A549 (cell line): ENCODE data around the gene CLDN7. TPM values are rescaled to one million over a fixed set of nuclear protein-coding genes. Genes with fewer than 3 reads are reported as not detected.

ENCODE experiments used
- ATAC-seq, 2 experiments: fragments of 200-7000 bp in 1 of 2; fragments of >200 bp in 1 of 2; cut with Nextera tagmentation in 1 of 2; cut with Tn5 transposase in 1 of 2; 3 replicates each; pipeline versions ENCODE4 v1.8.0 to v1.9.1; 2018 to 2020; ENCODE audit warnings: mild to moderate bottlenecking in 1 of 2, moderate library complexity in 1 of 2
- CTCF ChIA-PET: fragments of 300-600 bp; sonication (Branson Sonifier 250); formaldehyde crosslinking; extraction: SDS; loops from one replicate; lab custom pipeline; 2021; ENCODE audit warnings: antibody characterized with exemption, inconsistent platforms; lab: Yijun Ruan, JAX
- POLR2A ChIA-PET: fragments of 350-600 bp; formaldehyde crosslinking; extraction: SDS; loops from one replicate; lab custom pipeline; 2021; ENCODE audit warnings: antibody characterized with exemption, inconsistent platforms; lab: Yijun Ruan, JAX
- DNase-seq, 2 experiments: peaks; one replicate each; pipeline versions ENCODE4 v3.0.0 to v3.0.0-alpha.2; 2011 to 2016; ENCODE audit warnings: low read depth in 1 of 2, low spot score in 1 of 2
- FAIRE-seq: peaks from 2 replicates; lab custom pipeline; 2011; peaks lifted over from hg19 to GRCh38; lab: Jason Lieb, UNC
- H3K27ac ChIP-seq, 2 experiments: fragments of >200 bp; sonication (Bioruptor Twin); formaldehyde crosslinking; 3 replicates each; pipeline ENCODE4 v1.5.1; 2016 to 2017
- H3K4me1 ChIP-seq: fragments of >200 bp; sonication (Bioruptor Twin); formaldehyde crosslinking; 3 replicates; pipeline ENCODE4 v1.6.1; 2016
- H3K4me2 ChIP-seq: fragments of >200 bp; sonication (Bioruptor Twin); formaldehyde crosslinking; 3 replicates; pipeline ENCODE4 v1.6.1; 2016
- H3K4me3 ChIP-seq: fragments of >200 bp; sonication (Bioruptor Twin); formaldehyde crosslinking; 3 replicates; pipeline ENCODE4 v1.5.1; 2016
- H3K9me3 ChIP-seq: fragments of >200 bp; sonication (Bioruptor Twin); formaldehyde crosslinking; 3 replicates; pipeline ENCODE4 v1.6.1; 2016
- CBX2 ChIP-seq: fragments of 200-600 bp; sonication (generic); IDR thresholded peaks from 2 replicates; pipeline ENCODE4 v1.6.1; 2016; ENCODE audit warnings: low read depth, mild to moderate bottlenecking, borderline replicate concordance
- CEBPB ChIP-seq, 2 experiments: fragments of >200 bp in 1 of 2; sonication (Bioruptor Twin) in 1 of 2; formaldehyde crosslinking in 1 of 2; IDR thresholded peaks; 2 replicates each; pipeline ENCODE4 v1.6.1; 2012 to 2016
- CHD4 ChIP-seq: fragments of 200-600 bp; sonication (generic); IDR thresholded peaks from 2 replicates; pipeline ENCODE4 v1.6.1; 2016; ENCODE audit warnings: antibody characterized with exemption, mild to moderate bottlenecking, borderline replicate concordance
- ESRRA ChIP-seq: fragments of 150-350 bp; IDR thresholded peaks from 2 replicates; pipeline ENCODE4 v1.6.1; 2014; ENCODE audit warnings: mild to moderate bottlenecking, low read length, borderline replicate concordance
- FOXS1 ChIP-seq: fragments of 250-450 bp; sonication (Bioruptor Pico); IDR thresholded peaks from 2 replicates; pipeline ENCODE4 v1.5.0; 2020; ENCODE audit warnings: mild to moderate bottlenecking, moderate library complexity
- HDAC2 ChIP-seq: fragments of 200-600 bp; sonication (generic); IDR thresholded peaks from 2 replicates; pipeline ENCODE4 v1.6.1; 2016
- HOXB5 ChIP-seq: fragments of 250-450 bp; sonication (Bioruptor Pico); IDR thresholded peaks from 2 replicates; pipeline ENCODE4 v1.5.0; 2020; ENCODE audit warnings: mild to moderate bottlenecking, moderate library complexity
- JUN ChIP-seq, 2 experiments: fragments of >200 bp; sonication (Bioruptor Twin); formaldehyde crosslinking; IDR thresholded peaks; 2 replicates in 1 of 2; 3 replicates in 1 of 2; pipeline ENCODE4 v1.6.1; 2016 to 2017
- KDM1A ChIP-seq: fragments of 200-600 bp; sonication (generic); IDR thresholded peaks from 2 replicates; pipeline ENCODE4 v1.6.1; 2016; ENCODE audit warnings: low read depth, mild to moderate bottlenecking
- KDM5A ChIP-seq: fragments of 200-600 bp; sonication (generic); IDR thresholded peaks from 2 replicates; pipeline ENCODE4 v1.6.1; 2016; ENCODE audit warnings: antibody characterized with exemption, mild to moderate bottlenecking
- MAFK ChIP-seq: fragments of 450-650 bp; IDR thresholded peaks from 2 replicates; pipeline ENCODE4 v1.6.1; 2014; ENCODE audit not compliant: partially characterized antibody
- MAZ ChIP-seq: fragments of 150-350 bp; IDR thresholded peaks from 2 replicates; pipeline ENCODE4 v1.6.1; 2014; ENCODE audit warnings: antibody characterized with exemption, low read depth, low read length, borderline replicate concordance
- MYC ChIP-seq: IDR thresholded peaks from 2 replicates; pipeline ENCODE4 v1.6.1; 2012; ENCODE audit warnings: mild to moderate bottlenecking, inconsistent platforms, low read length, improper control_type of control experiment, borderline replicate concordance
- NPAS2 ChIP-seq: fragments of 250-450 bp; sonication (Bioruptor Pico); IDR thresholded peaks from 2 replicates; pipeline ENCODE4 v1.8.0; 2022; ENCODE audit warnings: mild to moderate bottlenecking, moderate library complexity, borderline replicate concordance
- POLR2A ChIP-seq: IDR thresholded peaks from 2 replicates; pipeline ENCODE4 v1.6.1; 2012; ENCODE audit warnings: mild to moderate bottlenecking, low read length
- POLR2AphosphoS2 ChIP-seq: conservative IDR thresholded peaks from 2 replicates; pipeline ENCODE4 v1.6.1; 2012; ENCODE audit warnings: low read length, improper control_type of control experiment, inconsistent platforms
- RAD21 ChIP-seq, 2 experiments: fragments of >200 bp in 1 of 2; sonication (Bioruptor Twin) in 1 of 2; formaldehyde crosslinking in 1 of 2; IDR thresholded peaks in 1 of 2; conservative IDR thresholded peaks in 1 of 2; 2 replicates in 1 of 2; 3 replicates in 1 of 2; pipeline ENCODE4 v1.6.1; 2012 to 2018; ENCODE audit warnings: inconsistent platforms in 1 of 2
- RFX5 ChIP-seq: fragments of 450-650 bp; IDR thresholded peaks from 2 replicates; pipeline ENCODE4 v1.7.1; 2014; ENCODE audit warnings: antibody characterized with exemption, mild to moderate bottlenecking, moderate library complexity
- RNF2 ChIP-seq: fragments of 200-600 bp; sonication (generic); IDR thresholded peaks from 2 replicates; pipeline ENCODE4 v1.6.1; 2016; ENCODE audit warnings: low read depth, mild to moderate bottlenecking, antibody characterized with exemption, moderate library complexity, borderline replicate concordance
- SREBF2 ChIP-seq: fragments of 450-650 bp; IDR thresholded peaks from 2 replicates; pipeline ENCODE4 v1.6.1; 2014; ENCODE audit warnings: mild to moderate bottlenecking, moderate library complexity
- ZC3H11A ChIP-seq: fragments of 450-650 bp; IDR thresholded peaks from 2 replicates; pipeline ENCODE4 v1.6.1; 2014; ENCODE audit warnings: antibody characterized with exemption, mild to moderate bottlenecking
- ZFP36 ChIP-seq: fragments of 450-650 bp; IDR thresholded peaks from 2 replicates; pipeline ENCODE4 v1.6.1; 2014; ENCODE audit warnings: borderline replicate concordance; ENCODE audit not compliant: partially characterized antibody
- ZNF302 ChIP-seq: fragments of 250-450 bp; sonication (Bioruptor Pico); IDR thresholded peaks from 2 replicates; pipeline ENCODE4 v1.9.0; 2021; ENCODE audit warnings: inconsistent platforms, mild to moderate bottlenecking, moderate library complexity
- WGBS: methylation state at CpG from one replicate; pipeline ENCODE4 v1.1.6; 2017; ENCODE audit errors: missing lambda C conversion rate; 5-methylcytosine and 5-hydroxymethylcytosine counted together
- polyA plus RNA-seq, 4 experiments: library from polyadenylated mRNA; depleted of rRNA in 3 of 4; stranded (reverse); fragments of >200 nt; fragmentation: RNase III in 1 of 4; extraction: RNeasy Plus Mini Kit Qiagen cat#74134 plus additional on column Dnase treatment in 1 of 4; gene quantifications; 2 replicates in 3 of 4; 3 replicates in 1 of 4; pipeline ENCODE4 v1.2.3, GENCODE V29; 2011 to 2017
- TF ChIP-seq, protein P1 (sequence below): fragments of 200-600 bp; sonication (generic); IDR thresholded peaks from 2 replicates; pipeline ENCODE4 v1.6.1; 2016; ENCODE audit warnings: antibody characterized with exemption, mild to moderate bottlenecking, moderate library complexity
- TF ChIP-seq, protein P2 (sequence below): fragments of >200 bp; sonication (Bioruptor Twin); formaldehyde crosslinking; IDR thresholded peaks from 2 replicates; pipeline ENCODE4 v1.6.1; 2016

CLDN7 gene
- polyA plus RNA-seq, 2 of the 4 experiments (the other 2 are of a cell fraction), result 0.97 to 4.2 TPM

DNA sequence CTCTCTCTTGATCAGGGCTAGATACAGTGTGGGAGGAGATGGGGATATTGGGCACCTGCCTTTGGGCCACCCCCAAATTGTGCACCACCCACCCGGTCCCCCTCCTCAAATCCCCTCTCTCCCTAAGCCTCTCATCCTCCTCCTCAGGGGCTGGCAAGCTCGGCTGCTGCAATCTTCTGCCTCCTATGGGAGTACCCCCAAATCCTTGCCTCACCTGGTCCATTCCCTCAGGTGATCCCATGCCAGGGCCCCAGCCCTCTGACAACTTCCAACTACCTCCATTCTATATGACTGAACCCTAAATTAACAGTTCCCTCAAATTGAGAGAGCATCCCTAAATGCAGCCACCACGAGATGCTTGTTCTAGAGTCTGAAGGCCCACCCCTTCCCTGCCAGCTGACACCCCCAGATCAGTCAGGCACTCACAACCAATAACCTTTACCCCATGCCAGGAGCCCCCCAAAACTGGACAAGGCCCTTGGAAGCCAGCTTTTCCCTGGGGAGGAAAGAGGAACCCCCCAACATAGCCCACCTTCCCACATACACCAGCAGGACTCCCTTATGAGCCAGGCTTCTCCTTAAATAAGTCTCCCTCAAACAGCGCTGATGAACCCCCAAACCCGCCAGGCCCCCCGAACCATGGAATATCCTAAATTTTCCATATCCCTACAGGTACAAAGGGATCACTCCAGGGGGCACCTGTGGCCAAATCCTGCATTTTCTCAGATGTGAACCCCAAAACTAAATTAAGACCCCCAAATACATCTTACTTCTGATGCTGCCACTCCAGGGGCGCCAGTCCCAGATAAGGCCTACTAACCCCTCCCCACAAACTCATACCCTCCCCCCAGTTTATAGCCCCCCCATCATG is 45.8 kb downstream of the CLDN7 start:
- TF ChIP-seq POLR2A (no peak), HDAC2 (0 out of 2 replicates have a peak, but pooled peaks have one; percentile 45), HOXB5 (CRISPR knock-in tag) (no peak), JUN (IDR thresholded peaks at IDR 0.05) (no peak), POLR2AphosphoS2 (0 out of 2 replicates have a peak, but pooled peaks have one; percentile 29), MAFK (no peak), SREBF2 (no peak), RAD21 (conservative IDR thresholded peaks at IDR 0.05 in 1 of 2, IDR thresholded peaks at IDR 0.05 in 1 of 2) (no peak), KDM1A (no peak), CHD4 (peak; percentile 29; the same call in 1 of the 2 replicates), NPAS2 (CRISPR knock-in tag) (no peak)
- TF ChIP-seq, protein P1, sequence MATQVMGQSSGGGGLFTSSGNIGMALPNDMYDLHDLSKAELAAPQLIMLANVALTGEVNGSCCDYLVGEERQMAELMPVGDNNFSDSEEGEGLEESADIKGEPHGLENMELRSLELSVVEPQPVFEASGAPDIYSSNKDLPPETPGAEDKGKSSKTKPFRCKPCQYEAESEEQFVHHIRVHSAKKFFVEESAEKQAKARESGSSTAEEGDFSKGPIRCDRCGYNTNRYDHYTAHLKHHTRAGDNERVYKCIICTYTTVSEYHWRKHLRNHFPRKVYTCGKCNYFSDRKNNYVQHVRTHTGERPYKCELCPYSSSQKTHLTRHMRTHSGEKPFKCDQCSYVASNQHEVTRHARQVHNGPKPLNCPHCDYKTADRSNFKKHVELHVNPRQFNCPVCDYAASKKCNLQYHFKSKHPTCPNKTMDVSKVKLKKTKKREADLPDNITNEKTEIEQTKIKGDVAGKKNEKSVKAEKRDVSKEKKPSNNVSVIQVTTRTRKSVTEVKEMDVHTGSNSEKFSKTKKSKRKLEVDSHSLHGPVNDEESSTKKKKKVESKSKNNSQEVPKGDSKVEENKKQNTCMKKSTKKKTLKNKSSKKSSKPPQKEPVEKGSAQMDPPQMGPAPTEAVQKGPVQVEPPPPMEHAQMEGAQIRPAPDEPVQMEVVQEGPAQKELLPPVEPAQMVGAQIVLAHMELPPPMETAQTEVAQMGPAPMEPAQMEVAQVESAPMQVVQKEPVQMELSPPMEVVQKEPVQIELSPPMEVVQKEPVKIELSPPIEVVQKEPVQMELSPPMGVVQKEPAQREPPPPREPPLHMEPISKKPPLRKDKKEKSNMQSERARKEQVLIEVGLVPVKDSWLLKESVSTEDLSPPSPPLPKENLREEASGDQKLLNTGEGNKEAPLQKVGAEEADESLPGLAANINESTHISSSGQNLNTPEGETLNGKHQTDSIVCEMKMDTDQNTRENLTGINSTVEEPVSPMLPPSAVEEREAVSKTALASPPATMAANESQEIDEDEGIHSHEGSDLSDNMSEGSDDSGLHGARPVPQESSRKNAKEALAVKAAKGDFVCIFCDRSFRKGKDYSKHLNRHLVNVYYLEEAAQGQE, result no peak
- CTCF ChIA-PET, result interaction anchor here (0.6 to 3.7 kb wide), 6 partner anchors 39 to 565 kb away, joined by 3 to 24 read pairs (median 4); partner anchors contain the start of gene SLC16A11
- FAIRE-seq (no peak), DNase-seq (no peak), ATAC-seq (no peak)
- H3K9me3 ChIP-seq, result no peaks in the 10 kb centered on the region
- peak overlapping the region; percentile 51 for H3K4me3 ChIP-seq
- H3K4me2 ChIP-seq, result peak overlapping the region; percentile 96
- WGBS, result 35% methylated on average over 7 of the region's 7 CpGs
- H3K4me1 ChIP-seq, result peaks cover 53% of the 10 kb centered on the region
- H3K27ac ChIP-seq, result peak overlapping the region; percentile 73 to 98
- POLR2A ChIA-PET, result no interaction called here

GRCh38 chr17:7215652-7216180 is 46.6 kb downstream of the CLDN7 start:
- H3K27ac ChIP-seq, result peak overlapping the region in 1 of 2 experiments; percentile 98; a peak in 3 of 6 replicates
- no peak overlapping the region for H3K4me3 ChIP-seq
- ATAC-seq (no peak), FAIRE-seq (no peak), DNase-seq (peak in 1 of 2 experiments; percentile 41)
- peaks cover 46% of the 10 kb centered on the region for H3K4me1 ChIP-seq
- no peaks in the 10 kb centered on the region for H3K9me3 ChIP-seq
- POLR2A ChIA-PET, result interaction anchor here (1.1 to 1.2 kb wide), 2 partner anchors 8 to 32 kb away, joined by 3 to 4 read pairs; no protein-coding TSS in a partner anchor
- WGBS, result 27% methylated on average over 6 of the region's 10 CpGs
- H3K4me2 ChIP-seq, result peak overlapping the region; percentile 96
- TF ChIP-seq ZC3H11A, result no peak
- no peak for TF ChIP-seq RFX5
- no peak for TF ChIP-seq CEBPB (IDR thresholded peaks at IDR 0.05)
- no peak for TF ChIP-seq ZNF302 (CRISPR knock-in tag)
- TF ChIP-seq CBX2, result no peak
- no peak for TF ChIP-seq ZFP36
- TF ChIP-seq JUN (IDR thresholded peaks at IDR 0.05), result no peak
- TF ChIP-seq POLR2AphosphoS2, result no peak
- TF ChIP-seq, protein P2, sequence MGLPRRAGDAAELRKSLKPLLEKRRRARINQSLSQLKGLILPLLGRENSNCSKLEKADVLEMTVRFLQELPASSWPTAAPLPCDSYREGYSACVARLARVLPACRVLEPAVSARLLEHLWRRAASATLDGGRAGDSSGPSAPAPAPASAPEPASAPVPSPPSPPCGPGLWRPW, result no peak
- TF ChIP-seq KDM5A, result no peak
- no peak for TF ChIP-seq ESRRA
- TF ChIP-seq MYC, result no peak
- no peak for TF ChIP-seq MAZ
- TF ChIP-seq KDM1A, result no peak
- no peak for TF ChIP-seq MAFK
- TF ChIP-seq RNF2, result no peak
- no peak for TF ChIP-seq FOXS1
- TF ChIP-seq, all 56 proteins: peak for 0
- CTCF ChIA-PET, result interaction anchor here (0.6 to 3.7 kb wide), 8 partner anchors 9 to 566 kb away, joined by 3 to 24 read pairs (median 6); partner anchors contain the start of genes PHF23 and SLC16A11
